ENCODE data around the gene GPATCH2L.

The GPATCH2L gene

GRCh38 chr14:76257842-76258397 is 106.2 kb downstream of the GPATCH2L start:
- in situ Hi-C loops (cut with HindIII; ENCODE audit: low sequenced_read_pairs) = loop anchor here (5.0 kb wide), 1 partner anchor 64 kb away; no protein-coding TSS in a partner anchor
- H3K4me3 ChIP-seq (ENCODE audit: low read depth, low read length) = no peak overlapping the region
- DNase-seq (ENCODE audit: low read depth) = no peak
- no peak for TF ChIP-seq CTCF (IDR thresholded peaks at IDR 0.05; ENCODE audit: low read depth, low read length, missing control alignments)

GRCh38 chr14:76259029-76259735 is 107.5 kb downstream of the GPATCH2L start:
- in situ Hi-C loops (cut with HindIII; ENCODE audit: low sequenced_read_pairs) = loop anchor here (5.0 kb wide), 1 partner anchor 63 kb away; no protein-coding TSS in a partner anchor
- H3K4me3 ChIP-seq (ENCODE audit: low read depth, low read length) = no peak overlapping the region
- DNase-seq (ENCODE audit: low read depth) = no peak
- TF ChIP-seq CTCF (IDR thresholded peaks at IDR 0.05; ENCODE audit: low read depth, low read length, missing control alignments) = no peak

DNA sequence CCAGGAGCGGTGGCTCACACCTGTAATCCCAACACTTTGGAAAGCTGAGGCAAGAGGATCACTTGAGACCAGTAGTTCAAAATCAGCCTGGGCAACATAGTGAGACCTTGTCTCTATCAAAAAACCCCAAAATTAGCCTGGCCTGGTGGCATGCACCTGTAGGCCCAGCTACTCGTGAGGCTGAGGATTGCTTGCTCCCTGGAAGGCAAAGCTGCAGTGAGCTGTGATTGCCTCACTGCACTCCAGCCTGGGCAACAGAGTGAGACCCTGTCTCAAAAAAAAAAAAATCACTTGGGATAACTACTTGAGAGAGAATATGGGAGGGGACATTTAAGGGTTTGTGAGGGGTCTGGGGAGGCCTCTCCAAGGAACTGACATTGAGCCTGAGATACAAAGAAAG is 109.0 kb downstream of the GPATCH2L start:
- in situ Hi-C loops (cut with HindIII; ENCODE audit: low sequenced_read_pairs) = no loop called here
- no peak for TF ChIP-seq CTCF (IDR thresholded peaks at IDR 0.05; ENCODE audit: low read depth, low read length, missing control alignments)
- H3K4me3 ChIP-seq (ENCODE audit: low read depth, low read length) = no peak overlapping the region
- no peak for DNase-seq (ENCODE audit: low read depth)

DNA sequence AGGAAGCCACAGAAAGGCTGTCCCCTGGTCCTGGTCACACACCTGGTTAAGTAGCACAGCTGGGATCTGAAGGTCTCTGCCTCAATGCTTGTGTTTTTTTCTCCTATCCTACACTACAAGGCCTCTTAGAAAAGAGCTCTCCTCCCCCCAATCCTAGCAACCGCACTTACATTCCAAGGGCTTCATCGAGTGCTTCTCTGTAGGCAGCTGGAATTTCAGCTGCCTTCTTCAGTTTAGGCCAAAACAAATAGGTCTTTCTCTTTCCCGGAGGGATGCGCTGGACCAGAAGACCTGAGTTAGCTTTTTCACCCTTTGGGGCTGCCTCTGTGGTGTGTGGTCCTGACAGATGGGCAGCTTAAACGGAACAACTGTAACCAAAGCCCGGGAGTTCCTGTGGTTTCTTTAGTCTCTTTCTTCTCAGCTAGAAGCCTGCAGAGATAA is 109.7 kb downstream of the GPATCH2L start:
- in situ Hi-C loops (cut with HindIII; ENCODE audit: low sequenced_read_pairs) = no loop called here
- no peak for TF ChIP-seq CTCF (IDR thresholded peaks at IDR 0.05; ENCODE audit: low read depth, low read length, missing control alignments)

GRCh38 chr14:76262641-76263040 is 110.9 kb downstream of the GPATCH2L start:
- in situ Hi-C loops (cut with HindIII; ENCODE audit: low sequenced_read_pairs) = no loop called here
- TF ChIP-seq CTCF (IDR thresholded peaks at IDR 0.05; ENCODE audit: low read depth, low read length, missing control alignments) = no peak
- H3K4me3 ChIP-seq (ENCODE audit: low read depth, low read length) = no peak overlapping the region
- DNase-seq (ENCODE audit: low read depth) = no peak

More for the DNA sequence above, 109.7 kb downstream of the GPATCH2L start:
- H3K4me3 ChIP-seq (ENCODE audit: low read depth, low read length) = no peak overlapping the region
- DNase-seq (ENCODE audit: low read depth) = peak; percentile 40

Measured in astrocyte of the cerebellum (primary cell).